NCI-H128 (cell line): ENCODE data around the gene SERPINA6.
"Not testable (repeated sequence)": the region's sequence is repeated elsewhere in the genome, so short reads cannot be mapped to it uniquely, and the experiment has no call there.

Experiments
- DNase-seq: peaks from one replicate; lab custom pipeline; 2025; ENCODE audit not compliant: unreplicated experiment; lab: John Stamatoyannopoulos, UW

Gene SERPINA6

DNA sequence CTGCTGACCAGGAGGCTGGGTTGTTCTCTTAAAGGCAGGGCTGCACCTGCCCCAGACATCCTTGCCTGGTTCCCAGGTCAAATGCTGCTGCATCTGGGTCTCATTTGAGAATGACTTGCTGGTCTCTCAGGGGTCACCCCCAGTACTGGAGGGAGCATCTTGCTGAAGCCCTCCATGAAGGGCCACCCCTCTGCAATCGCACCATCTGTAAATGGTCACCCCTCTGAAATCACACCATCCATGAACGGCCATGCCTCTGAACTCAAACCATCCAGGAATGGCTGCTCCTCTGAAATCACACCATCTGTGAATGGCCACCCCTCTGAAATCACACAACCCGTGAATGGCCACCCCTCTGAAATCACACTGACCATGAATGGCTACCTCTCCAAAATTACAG, 7.3 kb upstream of the SERPINA6 start:
- DNase-seq, result no peak

DNA sequence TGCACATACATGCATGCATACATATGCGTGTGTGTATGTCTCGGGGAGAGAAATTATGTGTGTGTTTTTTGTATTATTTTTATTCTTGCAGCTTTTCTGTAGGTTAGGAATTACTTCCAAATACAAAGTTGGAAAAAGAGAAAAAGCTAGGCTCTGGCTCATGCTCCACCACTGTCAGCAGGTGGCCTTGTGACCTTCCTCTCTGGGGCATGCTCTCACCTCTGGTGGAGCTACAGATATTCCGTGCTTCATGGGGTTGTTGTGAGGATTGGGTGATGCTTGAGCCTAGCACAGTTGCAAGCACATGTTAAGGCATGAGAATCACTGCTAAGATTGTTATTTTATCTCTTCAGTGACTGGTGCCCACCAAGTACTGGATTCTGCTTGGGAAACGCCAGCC, 6.7 kb upstream of the SERPINA6 start:
- DNase-seq, result no peak

DNA sequence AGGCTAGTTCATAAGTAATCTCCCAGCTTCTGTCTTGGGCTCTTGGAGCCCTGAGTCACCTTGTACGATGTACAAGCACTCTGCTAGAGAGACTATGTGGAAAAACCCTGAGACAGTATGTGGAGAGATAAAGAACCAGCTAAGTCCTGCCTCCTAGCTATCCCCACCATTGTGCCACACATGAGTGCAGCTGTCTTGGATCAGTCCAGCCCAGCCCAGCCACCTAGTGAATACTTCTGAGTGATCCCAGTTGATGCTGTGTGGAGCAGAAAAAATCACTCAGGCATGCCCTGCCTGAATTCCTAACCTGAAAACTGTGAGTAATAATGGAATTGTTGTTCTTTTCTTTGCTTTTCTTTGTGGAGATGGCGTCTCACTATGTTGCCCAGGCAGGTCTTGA, 5.1 kb upstream of the SERPINA6 start:
- DNase-seq, result no peak

DNA sequence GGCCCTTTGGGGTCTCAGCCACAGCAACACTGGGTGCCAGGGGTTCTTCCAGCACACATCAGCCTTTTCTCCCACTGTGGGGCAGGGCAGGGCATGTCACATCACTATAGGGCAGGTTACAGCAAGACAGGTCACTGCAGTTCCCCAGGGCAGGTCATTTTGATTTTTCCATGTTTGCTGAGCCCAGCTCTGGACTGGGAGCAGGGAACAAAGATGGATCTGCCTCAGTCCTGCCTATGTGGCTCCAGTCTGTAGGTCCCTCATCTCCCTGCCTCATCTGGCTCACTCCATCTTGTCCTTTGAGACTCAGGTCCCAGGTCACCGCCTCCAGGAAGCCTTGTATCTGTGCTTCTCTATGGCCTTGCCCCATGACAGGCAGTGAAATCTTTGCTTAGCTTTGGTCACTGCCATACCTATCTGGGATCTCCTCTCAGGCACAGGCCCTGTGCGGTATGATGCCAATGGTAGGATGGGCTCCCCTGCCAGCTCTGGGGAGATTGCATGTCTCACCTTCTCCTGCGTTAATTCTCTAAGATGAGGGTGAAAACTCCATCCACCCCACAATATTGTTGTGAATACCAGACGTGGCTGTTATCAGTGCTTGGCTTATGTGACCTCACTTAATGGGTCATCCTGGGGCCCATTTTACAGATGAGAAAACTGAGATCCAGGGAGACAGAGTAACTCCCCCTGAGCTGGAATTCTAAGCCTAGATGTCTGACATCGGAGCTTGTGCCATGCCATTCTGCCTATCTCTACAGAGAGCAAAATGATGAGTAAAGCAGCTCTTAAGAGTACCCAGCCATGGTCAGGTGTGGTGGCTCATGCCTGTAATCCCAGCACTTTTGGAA, 1.5 kb downstream of the SERPINA6 start:
- no peak for DNase-seq

DNA sequence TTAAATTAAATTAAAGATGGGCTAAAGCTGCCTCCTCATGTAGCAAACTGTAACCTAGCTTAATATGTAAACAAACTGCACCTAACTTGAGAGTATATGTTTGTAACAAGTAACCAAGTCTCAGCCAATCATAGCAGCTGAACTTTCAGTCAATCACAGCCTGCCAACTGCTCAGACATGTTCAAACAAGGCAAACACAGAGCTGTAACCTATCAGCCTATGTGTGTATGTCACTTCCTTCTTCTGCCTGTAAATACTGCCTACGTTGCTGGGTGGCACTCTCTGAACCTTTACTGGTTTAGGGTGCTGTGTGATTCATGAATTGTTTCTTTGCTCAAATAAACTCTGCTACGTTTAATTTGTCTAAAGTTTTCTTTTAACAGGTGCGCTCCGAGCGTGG, 2.9 kb downstream of the SERPINA6 start:
- no peak for DNase-seq

DNA sequence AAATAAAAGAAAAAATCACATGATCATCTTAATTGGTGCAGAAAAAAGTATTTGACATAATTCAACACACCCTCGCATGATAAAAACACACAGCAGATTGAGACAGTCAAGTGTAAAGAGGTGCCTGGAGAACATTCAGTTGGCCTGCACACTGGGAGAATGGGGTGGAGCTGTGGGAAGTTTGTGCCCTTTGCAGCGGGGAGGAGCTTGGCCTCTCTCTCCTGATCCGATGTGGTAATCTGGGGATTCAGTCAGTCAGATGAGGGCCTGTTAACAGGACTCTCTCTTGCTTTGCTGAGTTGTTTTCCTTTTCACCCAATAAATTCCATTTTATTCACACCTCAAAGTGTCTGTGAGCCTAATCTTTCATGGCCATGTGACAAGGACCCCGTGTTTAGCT, 5.9 kb downstream of the SERPINA6 start:
- no peak for DNase-seq

DNA sequence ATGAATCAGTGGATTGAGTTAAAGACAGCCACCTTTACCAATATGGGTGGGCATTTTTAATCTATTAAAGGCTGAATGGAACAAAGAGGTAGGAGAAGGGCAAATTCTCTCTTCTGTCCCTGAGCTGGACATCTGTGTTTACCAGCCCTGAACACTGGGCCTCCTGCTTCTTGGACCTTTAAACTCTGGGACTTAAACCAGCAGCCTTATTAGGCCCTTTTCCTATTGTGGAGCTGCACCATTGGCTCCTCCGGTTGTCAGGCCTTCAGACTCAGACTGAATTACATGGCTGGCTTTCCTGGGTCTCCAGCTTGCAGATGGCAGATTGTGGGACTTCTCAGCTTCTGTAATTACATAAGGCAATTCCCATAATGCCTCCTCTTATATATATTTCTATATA, 6.4 kb downstream of the SERPINA6 start:
- DNase-seq, result no peak

DNA sequence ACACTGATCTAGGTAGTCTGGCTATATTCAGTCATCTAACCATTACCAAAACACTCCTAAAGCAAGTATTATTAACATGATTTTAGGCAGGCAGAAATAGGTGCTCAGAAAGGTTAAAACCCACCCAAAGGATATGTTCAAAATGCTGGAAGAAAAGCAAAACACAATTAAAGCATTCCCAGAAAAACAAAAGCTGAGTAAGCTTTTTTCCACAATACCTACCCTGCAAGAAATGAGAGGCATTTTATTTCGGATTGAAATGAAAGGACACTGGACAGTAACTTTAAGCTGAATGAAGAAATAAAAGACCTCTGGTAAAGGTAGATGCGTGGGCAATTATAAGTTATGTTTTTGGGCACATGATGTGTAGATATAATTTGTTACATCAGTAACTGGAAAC, 8.2 kb downstream of the SERPINA6 start:
- DNase-seq, result no peak

DNA sequence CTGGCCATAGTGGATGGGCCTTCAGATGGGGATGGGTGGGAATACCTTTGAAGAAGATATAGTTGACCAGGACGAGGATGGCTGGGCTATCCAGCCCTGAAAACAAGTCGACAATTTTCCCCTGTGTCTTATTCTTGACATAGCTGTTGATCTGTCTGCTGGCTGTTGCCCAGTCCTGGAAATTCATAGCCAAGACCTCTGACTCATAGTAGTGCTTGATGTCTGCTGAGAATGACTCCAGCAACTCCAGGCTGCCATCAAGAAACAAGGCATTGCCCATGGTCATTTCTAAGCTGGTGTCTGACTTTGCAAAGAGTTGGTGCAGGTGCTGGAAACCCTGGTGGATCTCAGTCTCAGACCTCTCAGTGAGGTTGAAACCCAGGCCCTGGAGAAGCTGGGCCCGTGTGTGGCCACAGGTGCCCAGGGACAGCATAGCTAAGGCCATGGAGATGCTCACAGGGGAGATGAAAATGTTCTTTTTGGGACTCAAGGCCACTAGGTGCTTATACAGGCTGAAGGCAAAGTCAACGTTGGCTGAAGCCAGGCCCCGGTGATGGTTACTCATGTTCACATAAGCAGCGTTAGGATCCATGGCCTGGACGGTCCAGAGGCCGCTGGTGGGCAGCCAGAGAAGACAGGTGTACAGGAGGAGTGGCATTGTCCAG, 9.0 kb downstream of the SERPINA6 start:
- DNase-seq, result no peak

DNA sequence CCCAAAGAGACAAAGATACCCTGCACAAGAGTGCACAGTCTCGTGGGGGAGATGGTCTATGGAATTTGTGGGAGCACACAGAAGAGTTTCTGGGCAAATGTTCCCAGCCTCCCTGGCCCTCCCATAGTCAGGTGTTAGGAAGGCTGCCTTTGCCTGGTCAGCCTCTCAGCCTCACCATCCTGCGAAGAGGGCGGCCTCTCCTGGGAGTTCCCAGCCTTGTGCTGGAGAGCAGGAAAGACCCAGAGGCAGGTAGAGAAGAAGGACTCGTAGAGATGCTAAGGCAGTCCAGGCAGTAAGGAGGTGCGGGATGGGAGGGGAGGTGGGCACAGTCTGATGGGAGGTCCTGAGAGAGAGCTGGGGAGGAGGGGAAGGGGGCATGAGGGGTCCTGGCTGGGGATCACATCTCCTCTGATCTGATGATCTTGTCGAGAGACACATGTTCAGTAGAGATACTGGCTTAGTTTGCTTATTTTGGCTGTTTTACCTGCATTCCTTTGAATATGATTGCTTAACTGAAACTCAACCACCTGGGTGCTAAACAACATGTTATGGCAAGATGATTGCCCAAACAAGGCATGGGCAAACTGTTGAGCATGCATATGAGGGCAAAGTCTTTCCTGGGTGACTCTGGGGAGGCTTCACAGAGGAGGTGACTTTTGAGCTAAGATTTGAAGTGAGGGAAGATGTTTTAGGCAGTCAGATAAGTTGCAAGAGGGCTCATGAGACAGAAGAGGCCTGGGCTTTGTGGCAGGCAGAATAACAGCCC, 10.5 kb downstream of the SERPINA6 start:
- DNase-seq, result no peak

DNA sequence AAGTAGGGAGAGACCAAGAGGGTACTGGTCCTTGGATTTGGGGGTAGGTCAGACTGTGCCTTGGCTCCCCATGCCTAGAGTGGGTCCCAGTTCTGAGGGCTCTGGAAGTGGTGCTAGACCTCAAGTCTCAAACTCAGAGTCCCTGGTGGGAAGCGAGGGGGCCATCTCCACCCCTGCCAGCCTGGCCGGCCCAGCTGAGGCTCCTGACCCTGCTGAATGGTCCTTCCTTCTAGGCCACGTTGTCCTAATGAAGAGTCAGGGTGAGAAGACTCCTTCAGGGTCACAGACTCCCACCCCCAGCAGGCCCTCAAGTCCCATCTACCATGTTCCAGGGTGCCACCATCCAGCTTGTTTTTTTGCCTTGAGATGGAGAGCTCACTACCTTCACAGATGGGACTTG, 12.9 kb downstream of the SERPINA6 start:
- DNase-seq, result no peak

DNA sequence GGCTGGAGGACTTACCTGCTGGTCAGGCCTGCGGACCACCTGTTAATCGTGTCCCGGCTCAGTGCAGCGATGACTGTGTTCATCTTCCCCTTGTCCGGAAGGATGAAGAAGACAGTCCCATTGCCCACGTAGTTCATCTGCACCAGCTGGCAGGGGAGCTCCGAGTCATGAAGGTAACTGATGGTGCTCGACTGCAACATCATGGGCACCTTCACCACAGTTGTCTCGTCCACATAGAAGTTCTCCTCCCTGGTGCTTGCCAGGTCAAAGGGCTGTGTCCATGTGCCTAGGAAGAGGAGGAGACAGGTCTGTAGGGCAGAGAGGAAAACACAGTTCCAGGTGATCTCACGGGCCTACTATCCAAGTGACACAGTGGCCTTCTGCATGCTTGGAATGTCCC, 13.4 kb downstream of the SERPINA6 start:
- no peak for DNase-seq

DNA sequence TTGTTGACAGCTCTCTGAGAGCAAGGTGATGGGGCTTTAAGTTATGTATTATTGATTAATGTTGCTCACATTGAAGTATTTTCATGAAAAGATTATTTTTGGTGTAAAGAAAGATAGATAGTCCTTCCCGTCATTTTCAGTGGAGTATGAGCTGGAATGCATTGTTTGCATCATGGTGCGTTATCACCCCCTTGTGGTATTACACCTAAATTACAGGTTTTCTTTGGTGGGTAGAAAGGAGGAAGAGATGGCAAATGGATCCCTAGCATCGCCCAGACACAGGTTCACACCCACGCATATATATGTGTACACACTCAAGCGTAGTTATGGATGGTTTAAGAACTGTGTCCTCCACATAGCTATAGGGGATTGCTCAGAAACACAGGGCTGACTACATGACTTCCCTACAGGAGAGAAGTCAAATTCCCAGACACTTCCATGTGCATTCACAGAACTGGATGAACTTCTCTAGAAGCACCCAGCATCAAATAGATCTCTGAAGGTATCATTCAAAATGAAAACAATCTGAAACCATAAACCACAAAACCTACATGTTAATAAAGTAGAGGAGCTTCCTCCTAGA, 15.6 kb downstream of the SERPINA6 start:
- DNase-seq, result no peak

DNA sequence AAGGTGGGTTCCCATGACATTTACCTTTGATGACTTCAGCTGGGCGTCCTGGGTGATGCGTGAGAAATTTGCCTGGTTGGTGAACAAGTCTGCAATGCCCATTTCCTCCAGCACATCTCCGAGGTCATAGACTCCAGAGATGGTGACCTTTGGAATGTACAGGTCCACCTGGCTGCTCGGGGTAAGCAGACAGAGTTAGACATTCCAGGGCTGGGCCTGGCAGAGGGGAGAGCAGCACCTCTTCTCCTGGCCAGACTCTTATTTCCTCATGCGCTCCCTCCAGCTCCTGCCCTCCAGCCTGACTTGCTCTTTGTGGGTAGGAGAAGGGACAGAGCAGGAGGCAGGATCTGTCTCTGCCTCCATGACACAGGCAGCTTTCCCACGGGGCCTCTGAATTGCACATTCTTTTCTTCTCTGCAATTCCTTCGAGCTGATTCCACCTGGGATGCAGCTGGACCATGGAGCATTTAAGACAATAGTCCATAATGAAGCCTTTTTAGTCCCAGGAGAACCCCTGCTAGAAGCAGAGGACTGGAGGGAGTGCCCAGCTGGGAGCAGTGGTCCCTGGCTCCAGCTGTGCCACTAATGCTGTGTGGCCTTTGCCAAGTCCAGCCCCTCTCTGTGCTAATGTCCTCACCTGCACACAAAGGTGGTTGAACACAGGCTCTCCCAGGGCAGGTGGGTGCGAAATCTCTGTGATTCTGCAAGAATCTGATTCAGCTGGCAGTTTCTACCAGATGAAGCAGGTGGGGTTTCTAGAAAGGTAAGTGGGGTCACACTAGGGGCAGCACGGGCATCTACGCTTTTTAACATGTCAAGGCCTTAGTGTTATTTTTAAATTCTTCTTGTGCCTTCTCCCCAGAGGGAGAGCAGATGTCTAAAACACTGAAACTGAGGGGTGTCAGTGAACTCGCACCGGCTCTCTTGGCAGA, 16.8 kb downstream of the SERPINA6 start:
- no peak for DNase-seq

DNA sequence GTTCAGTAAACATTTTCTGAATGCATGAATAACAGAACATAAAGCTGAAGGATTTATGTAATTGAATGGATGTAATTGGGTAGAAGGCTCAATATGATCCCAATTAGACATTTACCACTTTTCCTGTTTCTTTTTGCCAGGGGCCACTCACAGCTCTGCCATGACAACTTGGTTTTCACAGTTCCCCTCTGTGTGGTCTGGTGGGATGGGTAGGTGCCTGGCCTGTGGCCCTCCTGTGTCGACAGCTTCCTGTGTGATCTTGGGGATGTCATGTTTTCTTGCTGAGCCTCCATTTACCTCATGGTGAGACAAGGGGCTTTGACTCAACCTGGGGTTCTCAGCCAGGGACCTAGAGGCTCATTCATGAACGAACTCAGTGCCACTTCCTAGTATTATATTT, 17.5 kb downstream of the SERPINA6 start:
- no peak for DNase-seq

DNA sequence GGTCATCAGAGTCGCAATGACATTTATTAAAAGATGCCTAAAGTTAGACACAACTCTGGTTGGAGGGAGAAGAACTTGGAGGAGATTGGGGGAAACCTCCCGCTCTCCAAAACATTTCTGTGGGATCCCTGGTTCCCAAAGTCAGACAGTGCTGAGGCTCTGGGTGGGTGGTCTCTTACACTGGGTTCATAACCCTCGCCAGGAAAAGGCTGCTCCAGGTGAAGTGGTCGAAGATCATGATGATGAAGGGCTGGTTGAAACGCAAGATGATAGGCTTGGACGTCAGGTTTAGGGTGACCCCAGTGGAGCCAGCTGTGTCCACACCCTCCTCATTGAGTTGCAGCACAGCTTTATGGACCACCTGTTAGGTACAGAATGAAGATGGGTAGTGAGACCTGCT, 18.9 kb downstream of the SERPINA6 start:
- no peak for DNase-seq

DNA sequence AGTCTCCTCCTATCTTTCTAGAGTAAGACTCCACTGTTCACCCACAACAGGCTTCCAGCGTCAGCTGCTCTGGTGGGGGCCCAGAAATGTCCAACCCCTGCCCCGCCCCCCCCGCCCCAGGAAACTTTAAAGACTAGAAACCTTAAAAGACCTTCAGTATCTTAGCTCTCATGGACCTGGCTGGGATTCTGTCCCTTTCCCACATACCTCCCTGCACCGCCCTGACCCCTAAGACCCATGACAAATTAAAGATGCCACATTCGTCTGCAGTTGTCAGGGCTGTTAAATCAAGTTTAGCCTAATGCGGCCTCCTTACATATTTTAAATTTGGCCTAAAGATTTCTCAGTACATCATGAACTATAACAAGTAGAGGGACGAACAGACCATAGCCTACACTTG, 20.0 kb downstream of the SERPINA6 start:
- DNase-seq, result no peak

DNA sequence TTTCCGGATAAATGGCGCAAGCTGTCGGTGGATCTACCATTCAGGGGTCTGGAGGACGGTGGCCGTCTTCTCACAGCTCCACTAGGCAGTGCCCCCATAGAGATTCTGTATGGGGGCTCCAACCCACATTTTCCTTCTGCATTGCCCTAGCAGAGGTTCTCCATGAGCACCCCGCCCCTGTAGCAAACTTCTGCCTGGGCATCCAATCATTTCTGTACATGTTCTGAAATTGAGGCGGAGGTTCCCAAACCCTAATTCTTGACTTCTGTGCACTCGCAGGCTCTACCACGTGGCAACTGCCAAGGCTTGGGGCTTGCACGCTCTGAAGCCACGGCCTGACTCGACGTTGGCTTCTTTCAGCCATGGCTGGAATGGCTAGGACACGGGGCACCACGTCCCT, 25.0 kb downstream of the SERPINA6 start:
- no peak for DNase-seq

DNA sequence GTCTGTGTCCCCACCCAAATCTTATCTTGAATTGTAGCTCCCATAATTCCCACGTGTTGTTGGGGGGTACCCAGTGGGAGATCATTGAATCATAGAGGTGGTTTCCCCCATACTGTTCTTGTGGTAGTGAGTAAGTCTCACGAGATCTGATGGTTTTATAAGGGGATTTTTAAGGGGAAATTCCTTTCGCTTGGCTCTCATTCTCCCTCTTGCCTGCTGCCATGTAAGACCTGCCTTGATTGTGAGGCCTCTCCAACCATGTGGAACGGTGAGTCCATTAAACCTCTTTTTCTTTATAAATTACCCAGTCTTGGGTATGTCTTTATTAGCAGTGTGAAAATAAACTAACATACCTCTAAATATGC, 27.0 kb downstream of the SERPINA6 start:
- not testable (repeated sequence) for DNase-seq

DNA sequence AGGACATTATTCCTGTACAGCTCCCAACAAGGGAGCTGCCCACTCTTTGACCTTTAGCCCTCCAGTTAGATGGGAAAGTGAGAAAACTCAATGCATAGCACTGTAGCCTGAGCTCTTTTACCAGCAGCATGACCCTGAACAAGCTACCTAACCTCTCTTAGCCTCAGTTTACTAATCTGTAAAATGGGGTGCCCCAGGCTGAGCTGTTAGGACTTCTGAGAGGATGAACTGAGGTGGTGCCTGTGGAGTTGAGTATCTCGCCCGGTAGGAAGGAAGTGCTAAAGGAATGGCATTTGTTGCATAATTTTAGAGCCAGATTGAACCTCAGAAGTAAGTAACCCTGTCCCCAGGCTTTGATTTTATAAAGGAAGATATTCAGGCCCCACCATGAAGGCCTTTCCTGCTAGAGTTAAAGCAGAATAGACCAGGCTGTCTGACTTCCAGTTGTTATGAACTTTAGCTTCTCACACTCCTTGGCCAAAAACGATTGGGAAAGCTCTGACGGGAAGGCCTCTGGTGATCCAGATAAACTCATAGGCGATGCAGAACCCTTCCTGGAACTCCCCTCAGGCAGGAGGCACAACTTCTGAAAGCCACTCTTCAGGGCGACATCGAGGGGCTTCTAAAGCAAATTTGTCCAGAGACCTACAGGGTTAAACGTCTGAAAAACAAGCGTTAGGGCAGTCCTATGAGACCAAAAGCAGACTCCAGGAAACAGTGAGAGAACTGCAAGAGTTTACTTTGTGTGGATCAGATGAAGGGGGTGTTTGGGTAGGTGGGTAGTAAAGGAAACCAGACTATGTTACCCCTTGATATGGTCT, 27.6 kb downstream of the SERPINA6 start:
- DNase-seq, result no peak
